H9 (cell line): Measurements from ENCODE around the gene MYCBP2. TPM values are rescaled to one million over a fixed set of nuclear protein-coding genes. Genes with fewer than 3 reads are reported as not detected.

Experiments
- DNase-seq: peaks from one replicate; pipeline ENCODE4 v3.0.0-alpha.2; 2017
- H2AFZ ChIP-seq: one replicate; pipeline ENCODE4 v1.6.1; 2013; ENCODE audit warnings: mild to moderate bottlenecking, low read length, control low read depth, moderate library complexity
- H2AK5ac ChIP-seq: 2 replicates; pipeline ENCODE4 v1.6.1; 2013; ENCODE audit warnings: low read length, control low read depth, mixed read lengths; ENCODE audit not compliant: insufficient read length
- H2BK120ac ChIP-seq: one replicate; pipeline ENCODE4 v1.6.1; 2013; ENCODE audit warnings: low read depth, mild to moderate bottlenecking, low read length, control low read depth, inconsistent platforms; ENCODE audit not compliant: poor library complexity, severe bottlenecking
- H2BK12ac ChIP-seq: 2 replicates; pipeline ENCODE4 v1.6.1; 2013; ENCODE audit warnings: low read length, control low read depth, mixed read lengths, low read depth; ENCODE audit not compliant: insufficient read length
- H2BK15ac ChIP-seq: 2 replicates; pipeline ENCODE4 v1.6.1; 2013; ENCODE audit warnings: low read depth, low read length, control low read depth
- H2BK20ac ChIP-seq: one replicate; pipeline ENCODE4 v1.6.1; 2013; ENCODE audit warnings: low read depth, mild to moderate bottlenecking, low read length, control low read depth, inconsistent platforms; ENCODE audit not compliant: poor library complexity, severe bottlenecking
- H2BK5ac ChIP-seq: 2 replicates; pipeline ENCODE4 v1.6.1; 2013; ENCODE audit warnings: low read length, control low read depth, mixed read lengths; ENCODE audit not compliant: insufficient read length
- H3K14ac ChIP-seq: 2 replicates; pipeline ENCODE4 v1.6.1; 2013; ENCODE audit warnings: low read length, control low read depth; ENCODE audit not compliant: insufficient read depth
- H3K18ac ChIP-seq: 2 replicates; pipeline ENCODE4 v1.6.1; 2013; ENCODE audit warnings: low read depth, mild to moderate bottlenecking, mixed read lengths, low read length, control low read depth; ENCODE audit not compliant: insufficient read length
- H3K23ac ChIP-seq: 2 replicates; pipeline ENCODE4 v1.6.1; 2013; ENCODE audit warnings: low read length, control low read depth, mixed read lengths, low read depth; ENCODE audit not compliant: insufficient read length
- H3K23me2 ChIP-seq: 2 replicates; pipeline ENCODE4 v1.6.1; 2013; ENCODE audit warnings: low read depth, mild to moderate bottlenecking, mixed read lengths, low read length, control low read depth; ENCODE audit not compliant: insufficient read length, poor library complexity, severe bottlenecking
- H3K27ac ChIP-seq: 2 replicates; pipeline ENCODE4 v1.5.1; 2013; ENCODE audit warnings: low read length, control low read depth, mixed read lengths, low read depth; ENCODE audit not compliant: insufficient read length
- H3K27me3 ChIP-seq: 2 replicates; pipeline ENCODE4 v1.6.1; 2013; ENCODE audit warnings: low read length, control low read depth, inconsistent platforms; ENCODE audit not compliant: insufficient read depth
- H3K4ac ChIP-seq: 2 replicates; pipeline ENCODE4 v1.6.1; 2013; ENCODE audit warnings: low read depth, mild to moderate bottlenecking, control low read depth, inconsistent platforms, low read length, moderate library complexity
- H3K4me1 ChIP-seq: 2 replicates; pipeline ENCODE4 v1.6.1; 2013; ENCODE audit warnings: low read length, control low read depth, inconsistent platforms; ENCODE audit not compliant: insufficient read depth
- H3K4me2 ChIP-seq: 2 replicates; pipeline ENCODE4 v1.6.1; 2013; ENCODE audit warnings: low read length, control low read depth, mixed read lengths; ENCODE audit not compliant: insufficient read length, insufficient read depth
- H3K56ac ChIP-seq: 2 replicates; pipeline ENCODE4 v1.6.1; 2013; ENCODE audit warnings: low read depth, mild to moderate bottlenecking, mixed read lengths, low read length, control low read depth; ENCODE audit not compliant: insufficient read length
- H3K79me1 ChIP-seq: 2 replicates; pipeline ENCODE4 v1.6.1; 2013; ENCODE audit warnings: low read depth, mild to moderate bottlenecking, moderate library complexity, low read length, control low read depth, inconsistent platforms; ENCODE audit not compliant: insufficient read depth, poor library complexity, severe bottlenecking
- H3K79me2 ChIP-seq: 2 replicates; pipeline ENCODE4 v1.6.1; 2013; ENCODE audit warnings: low read length, control low read depth, inconsistent platforms; ENCODE audit not compliant: insufficient read depth
- H3K9ac ChIP-seq: 2 replicates; pipeline ENCODE4 v1.6.1; 2013; ENCODE audit warnings: low read length, control low read depth, mixed read lengths; ENCODE audit not compliant: insufficient read length; ENCODE audit errors: extremely low read depth
- H3K9me3 ChIP-seq: one replicate; pipeline ENCODE4 v1.6.1; 2013; ENCODE audit warnings: low read depth, low read length, inconsistent platforms; ENCODE audit not compliant: control insufficient read depth
- H3T11ph ChIP-seq: one replicate; pipeline ENCODE4 v1.6.1; 2013; ENCODE audit warnings: mild to moderate bottlenecking, low read length, control low read depth, inconsistent platforms
- H4K20me1 ChIP-seq: one replicate; pipeline ENCODE4 v1.6.1; 2013; ENCODE audit not compliant: control insufficient read depth, insufficient read length, insufficient read depth
- H4K5ac ChIP-seq: 2 replicates; pipeline ENCODE4 v1.6.1; 2013; ENCODE audit warnings: low read depth, mild to moderate bottlenecking, mixed read lengths, low read length, control low read depth; ENCODE audit not compliant: insufficient read length
- H4K8ac ChIP-seq: replicated peaks from 2 replicates; pipeline ENCODE4 v1.6.1; 2013; ENCODE audit warnings: low read length, control low read depth, mixed read lengths, low read depth; ENCODE audit not compliant: insufficient read length
- H4K91ac ChIP-seq: 2 replicates; pipeline ENCODE4 v1.6.1; 2013; ENCODE audit warnings: low read depth, mild to moderate bottlenecking, moderate library complexity, mixed read lengths, low read length, control low read depth; ENCODE audit not compliant: insufficient read length
- H3K27ac Mint-ChIP-seq, 3 experiments: 2 replicates in 2 of 3; 3 replicates in 1 of 3; pipeline ENCODE4 v1.8.0; 2020 to 2021; ENCODE audit warnings: mixed read lengths in 3 of 3, mild to moderate bottlenecking in 1 of 3, moderate library complexity in 1 of 3
- H3K27me3 Mint-ChIP-seq: 2 replicates; pipeline ENCODE4 v1.8.0; 2021; ENCODE audit warnings: low read depth, mild to moderate bottlenecking, moderate library complexity, mixed read lengths
- H3K36me3 Mint-ChIP-seq, 3 experiments: 2 replicates in 2 of 3; 3 replicates in 1 of 3; pipeline ENCODE4 v1.8.0; 2020 to 2021; ENCODE audit warnings: low read depth in 3 of 3, mixed read lengths in 3 of 3; ENCODE audit not compliant: insufficient read depth in 1 of 3
- H3K4me1 Mint-ChIP-seq, 2 experiments: 2 replicates each; pipeline ENCODE4 v1.8.0; 2020; ENCODE audit warnings: mixed read lengths in 2 of 2
- H3K4me3 Mint-ChIP-seq, 2 experiments: 2 replicates in 1 of 2; 3 replicates in 1 of 2; pipeline ENCODE4 v1.8.0; 2020 to 2021; ENCODE audit warnings: mild to moderate bottlenecking in 2 of 2, mixed read lengths in 2 of 2, moderate library complexity in 1 of 2
- H3K9me3 Mint-ChIP-seq, 2 experiments: 2 replicates in 1 of 2; 3 replicates in 1 of 2; pipeline ENCODE4 v1.8.0; 2020; ENCODE audit warnings: mild to moderate bottlenecking in 2 of 2, mixed read lengths in 2 of 2, moderate library complexity in 1 of 2
- CTCF ChIP-seq: fragments of 200-600 bp; sonication (generic); conservative IDR thresholded peaks from 3 replicates; pipeline ENCODE4 v1.8.0; 2021; ENCODE audit warnings: antibody characterized with exemption, mild to moderate bottlenecking
- whole genome bisulfite sequencing: extraction: QIAGEN DNeasy Blood & Tissue Kit; methylation state at CpG from one replicate; pipeline ENCODE4 v1.1.7; 2013; ENCODE audit warnings: missing lambda C conversion rate, low lambda C conversion rate, mixed read lengths; ENCODE audit not compliant: insufficient read length; ENCODE audit errors: extremely low coverage; 5-methylcytosine and 5-hydroxymethylcytosine counted together
- total RNA-seq: library from RNA; stranded (reverse); gene quantifications from 2 replicates; pipeline ENCODE4 v1.2.1, GENCODE V29; 2021

Gene MYCBP2
- total RNA-seq, 1 experiment from 2014 or later: 32.0 TPM

DNA sequence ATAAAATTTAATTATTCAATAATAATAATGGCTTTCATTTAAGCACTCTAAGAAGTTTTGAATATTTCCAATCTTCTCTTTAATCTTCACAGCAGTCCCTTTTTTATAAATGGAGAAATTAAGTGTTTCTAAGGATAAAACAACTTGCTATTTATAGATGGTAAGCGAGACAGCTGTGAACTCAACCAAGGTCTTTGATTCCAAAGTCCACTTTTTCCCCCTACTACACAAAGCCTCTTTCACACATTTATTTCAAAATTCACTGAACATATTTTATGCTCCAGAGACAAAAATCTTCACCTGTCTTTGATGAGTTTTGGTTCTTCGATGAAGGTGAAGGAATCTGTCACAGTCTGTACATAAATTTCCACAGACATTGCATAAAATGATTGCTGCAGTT lies 265.5 kb downstream of the MYCBP2 start:
- Histone ChIP-seq H3K23ac (no peak overlapping the region), H2BK12ac (no peak overlapping the region), H4K91ac (no peak overlapping the region), H4K20me1 (no peaks in the 10 kb centered on the region), H3K23me2 (no peaks in the 10 kb centered on the region), H3K4ac (no peak overlapping the region), H3K79me2 (no peaks in the 10 kb centered on the region), H3K56ac (no peak overlapping the region), H3K4me2 (no peak overlapping the region), H3K27ac (no peak overlapping the region), H2BK5ac (no peak overlapping the region), H3K14ac (no peak overlapping the region), H2AFZ (no peak overlapping the region), H2BK15ac (no peak overlapping the region), H3K4me1 (no peaks in the 10 kb centered on the region), H3K27me3 (no peaks in the 10 kb centered on the region), H3K79me1 (no peaks in the 10 kb centered on the region), H2BK120ac (no peak overlapping the region), H2BK20ac (no peak overlapping the region), H4K5ac (no peak overlapping the region), H3K9me3 (no peaks in the 10 kb centered on the region), H4K8ac (no peak overlapping the region), H3K18ac (no peak overlapping the region), H3T11ph (no peak overlapping the region), H3K9ac (no peak overlapping the region), H2AK5ac (no peak overlapping the region)
- H3K4me3 Mint-ChIP-seq: no peak overlapping the region
- TF ChIP-seq CTCF: no peak
- no CpG with 5 or more reads among the region's 2 CpGs for WGBS
- peaks cover 6 to 25% (median 10%) of the 10 kb centered on the region in 3 experiments; a peak in 6 of 7 replicates for H3K36me3 Mint-ChIP-seq
- H3K27me3 Mint-ChIP-seq: no peaks in the 10 kb centered on the region
- no peaks in the 10 kb centered on the region for H3K4me1 Mint-ChIP-seq
- no peak overlapping the region for H3K27ac Mint-ChIP-seq
- no peak for DNase-seq
- no peaks in the 10 kb centered on the region for H3K9me3 Mint-ChIP-seq
